WTC11 (cell line): ENCODE results near the gene AP3D1.

ENCODE experiments used
- CBFB ChIP-seq: sonication (generic); formaldehyde crosslinking; IDR thresholded peaks from 2 replicates; pipeline ENCODE4 v1.8.1; 2022; ENCODE audit warnings: mild to moderate bottlenecking, low read depth, missing genetic modification reagents
- CREB1 ChIP-seq: sonication (generic); formaldehyde crosslinking; IDR thresholded peaks from 2 replicates; pipeline ENCODE4 v1.8.0; 2023; ENCODE audit warnings: mild to moderate bottlenecking, missing genetic modification reagents
- ELF4 ChIP-seq: sonication (generic); formaldehyde crosslinking; IDR thresholded peaks from 2 replicates; pipeline ENCODE4 v1.8.1; 2022; ENCODE audit warnings: low read depth, mild to moderate bottlenecking, moderate library complexity, missing genetic modification reagents
- ESRRA ChIP-seq: sonication (generic); formaldehyde crosslinking; IDR thresholded peaks from 2 replicates; pipeline ENCODE4 v1.8.1; 2022; ENCODE audit warnings: mild to moderate bottlenecking, missing genetic modification reagents, borderline replicate concordance
- MXD4 ChIP-seq: fragments of 250-450 bp; sonication (Bioruptor Pico); IDR thresholded peaks from 2 replicates; pipeline ENCODE4 v1.8.0; 2021; ENCODE audit warnings: mild to moderate bottlenecking, moderate library complexity, borderline replicate concordance
- RELA ChIP-seq: sonication (generic); formaldehyde crosslinking; IDR thresholded peaks from 2 replicates; pipeline ENCODE4 v1.8.1; 2022; ENCODE audit warnings: missing genetic modification reagents, mild to moderate bottlenecking, borderline replicate concordance
- SMAD3 ChIP-seq: sonication (generic); formaldehyde crosslinking; IDR thresholded peaks from 2 replicates; pipeline ENCODE4 v1.8.0; 2022; ENCODE audit warnings: missing genetic modification reagents, mild to moderate bottlenecking, borderline replicate concordance
- SP1 ChIP-seq: sonication (generic); formaldehyde crosslinking; conservative IDR thresholded peaks from 2 replicates; pipeline ENCODE4 v1.8.1; 2022; ENCODE audit warnings: missing genetic modification reagents
- ZNF232 ChIP-seq: sonication (generic); formaldehyde crosslinking; IDR thresholded peaks from 2 replicates; pipeline ENCODE4 v1.8.0; 2022; ENCODE audit warnings: mild to moderate bottlenecking, missing genetic modification reagents
- TF ChIP-seq, protein P1 (sequence below): fragments of 200-600 bp; IDR thresholded peaks from 2 replicates; pipeline ENCODE4 v1.8.0; 2022; ENCODE audit warnings: antibody characterized with exemption
- TF ChIP-seq, protein P2 (sequence below): sonication (generic); formaldehyde crosslinking; IDR thresholded peaks from 2 replicates; pipeline ENCODE4 v1.8.1; 2022; ENCODE audit warnings: low read depth, missing genetic modification reagents, borderline replicate concordance
- TF ChIP-seq, protein P3 (sequence below): sonication (generic); formaldehyde crosslinking; IDR thresholded peaks from 2 replicates; pipeline ENCODE4 v1.8.1; 2023; ENCODE audit warnings: mild to moderate bottlenecking, missing genetic modification reagents, moderate library complexity

DNA sequence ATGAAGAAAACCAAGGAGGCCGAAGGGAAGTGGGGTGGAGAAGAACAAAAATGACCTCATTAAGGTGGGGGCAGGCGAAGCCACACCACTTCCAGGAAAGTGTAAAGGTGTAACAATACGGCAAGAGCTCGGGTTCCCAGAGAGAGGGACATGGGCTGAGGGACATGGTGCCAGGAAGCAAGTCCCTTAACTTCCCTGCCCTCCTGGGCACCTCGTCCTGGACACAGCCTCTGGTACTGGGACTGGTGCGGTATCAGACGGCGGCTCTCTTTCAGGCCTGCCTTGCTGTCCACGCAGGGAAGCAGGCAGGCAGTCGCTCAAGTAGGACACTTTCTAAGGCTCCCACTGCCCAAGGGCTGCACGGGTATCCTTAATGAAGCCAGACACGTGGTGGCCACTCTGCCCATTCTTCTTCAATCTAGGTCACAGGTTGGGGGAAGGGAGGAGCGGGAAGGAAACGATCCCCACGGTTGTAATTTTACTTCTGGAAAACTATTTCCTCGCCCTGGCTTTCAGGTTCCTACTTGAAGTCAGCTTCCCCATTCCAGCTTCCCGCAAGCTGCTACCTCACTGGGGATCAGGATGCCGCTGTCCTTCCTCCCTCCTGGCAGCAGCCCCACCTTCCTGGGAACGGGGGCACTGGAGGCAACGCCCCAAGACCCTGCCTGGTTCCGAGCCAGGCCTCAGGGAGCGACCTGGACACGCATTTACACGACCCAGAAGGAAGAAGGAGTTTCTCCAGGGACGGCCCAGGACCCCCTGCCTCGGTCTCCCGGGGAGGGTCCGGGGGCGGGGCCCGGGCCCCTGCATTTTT is 1.2 kb downstream of the AP3D1 start:
- TF ChIP-seq, protein P1, sequence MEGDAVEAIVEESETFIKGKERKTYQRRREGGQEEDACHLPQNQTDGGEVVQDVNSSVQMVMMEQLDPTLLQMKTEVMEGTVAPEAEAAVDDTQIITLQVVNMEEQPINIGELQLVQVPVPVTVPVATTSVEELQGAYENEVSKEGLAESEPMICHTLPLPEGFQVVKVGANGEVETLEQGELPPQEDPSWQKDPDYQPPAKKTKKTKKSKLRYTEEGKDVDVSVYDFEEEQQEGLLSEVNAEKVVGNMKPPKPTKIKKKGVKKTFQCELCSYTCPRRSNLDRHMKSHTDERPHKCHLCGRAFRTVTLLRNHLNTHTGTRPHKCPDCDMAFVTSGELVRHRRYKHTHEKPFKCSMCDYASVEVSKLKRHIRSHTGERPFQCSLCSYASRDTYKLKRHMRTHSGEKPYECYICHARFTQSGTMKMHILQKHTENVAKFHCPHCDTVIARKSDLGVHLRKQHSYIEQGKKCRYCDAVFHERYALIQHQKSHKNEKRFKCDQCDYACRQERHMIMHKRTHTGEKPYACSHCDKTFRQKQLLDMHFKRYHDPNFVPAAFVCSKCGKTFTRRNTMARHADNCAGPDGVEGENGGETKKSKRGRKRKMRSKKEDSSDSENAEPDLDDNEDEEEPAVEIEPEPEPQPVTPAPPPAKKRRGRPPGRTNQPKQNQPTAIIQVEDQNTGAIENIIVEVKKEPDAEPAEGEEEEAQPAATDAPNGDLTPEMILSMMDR: no peak
- no peak for TF ChIP-seq SMAD3 (CRISPR knock-in tag)
- no peak for TF ChIP-seq ELF4 (CRISPR knock-in tag)
- no peak for TF ChIP-seq SP1 (CRISPR knock-in tag)
- no peak for TF ChIP-seq ZNF232 (CRISPR knock-in tag)
- TF ChIP-seq CBFB (CRISPR knock-in tag): no peak
- no peak for TF ChIP-seq ESRRA
- no peak for TF ChIP-seq RELA (CRISPR knock-in tag)
- no peak for TF ChIP-seq MXD4
- TF ChIP-seq CREB1 (CRISPR knock-in tag): no peak
- TF ChIP-seq, protein P2, sequence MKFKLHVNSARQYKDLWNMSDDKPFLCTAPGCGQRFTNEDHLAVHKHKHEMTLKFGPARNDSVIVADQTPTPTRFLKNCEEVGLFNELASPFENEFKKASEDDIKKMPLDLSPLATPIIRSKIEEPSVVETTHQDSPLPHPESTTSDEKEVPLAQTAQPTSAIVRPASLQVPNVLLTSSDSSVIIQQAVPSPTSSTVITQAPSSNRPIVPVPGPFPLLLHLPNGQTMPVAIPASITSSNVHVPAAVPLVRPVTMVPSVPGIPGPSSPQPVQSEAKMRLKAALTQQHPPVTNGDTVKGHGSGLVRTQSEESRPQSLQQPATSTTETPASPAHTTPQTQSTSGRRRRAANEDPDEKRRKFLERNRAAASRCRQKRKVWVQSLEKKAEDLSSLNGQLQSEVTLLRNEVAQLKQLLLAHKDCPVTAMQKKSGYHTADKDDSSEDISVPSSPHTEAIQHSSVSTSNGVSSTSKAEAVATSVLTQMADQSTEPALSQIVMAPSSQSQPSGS (CRISPR knock-in tag): no peak
- TF ChIP-seq, protein P3, sequence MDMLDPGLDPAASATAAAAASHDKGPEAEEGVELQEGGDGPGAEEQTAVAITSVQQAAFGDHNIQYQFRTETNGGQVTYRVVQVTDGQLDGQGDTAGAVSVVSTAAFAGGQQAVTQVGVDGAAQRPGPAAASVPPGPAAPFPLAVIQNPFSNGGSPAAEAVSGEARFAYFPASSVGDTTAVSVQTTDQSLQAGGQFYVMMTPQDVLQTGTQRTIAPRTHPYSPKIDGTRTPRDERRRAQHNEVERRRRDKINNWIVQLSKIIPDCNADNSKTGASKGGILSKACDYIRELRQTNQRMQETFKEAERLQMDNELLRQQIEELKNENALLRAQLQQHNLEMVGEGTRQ (CRISPR knock-in tag): no peak
